ENCODE data around the gene TMEM234.
"Not testable (repeated sequence)": the region's sequence is repeated elsewhere in the genome, so short reads cannot be mapped to it uniquely, and the experiment has no call there.

TMEM234 gene

GRCh38 chr1:32221980-32222755, at the start of gene TMEM234, which contains the start of gene EIF3I:
TMEM234 (minus strand) TSS chr1:32222353; CDS start chr1:32222322, 31 bp downstream.
EIF3I (plus strand) TSS chr1:32222407; CDS start chr1:32222442, 35 bp downstream.
- DNase-seq: peak; percentile 88

GRCh38 chr1:32269744-32270143, 47.6 kb upstream of the TMEM234 start:
- DNase-seq: no peak

- DNase-seq: no peak
Measured at GRCh38 chr1:32266921-32267591, 44.9 kb upstream of the TMEM234 start.

GRCh38 chr1:32265846-32266245, 43.7 kb upstream of the TMEM234 start:
- DNase-seq: no peak

- no peak for DNase-seq
Measured at GRCh38 chr1:32263744-32264143, 41.6 kb upstream of the TMEM234 start.

- not testable (repeated sequence) for DNase-seq
Measured at GRCh38 chr1:32263236-32263593, 41.1 kb upstream of the TMEM234 start.

- DNase-seq: no peak
Measured at GRCh38 chr1:32257227-32257508, 35.0 kb upstream of the TMEM234 start.

- DNase-seq: no peak
Measured at GRCh38 chr1:32256473-32257226, 34.5 kb upstream of the TMEM234 start.

- no peak for DNase-seq
Measured at GRCh38 chr1:32255072-32256071, 33.2 kb upstream of the TMEM234 start.

GRCh38 chr1:32250893-32251716, 29.0 kb upstream of the TMEM234 start, which contains the start of gene LCK:
LCK (plus strand) TSS chr1:32251265; CDS start chr1:32274330, 23,065 bp downstream.
- peak; percentile 41 for DNase-seq

GRCh38 chr1:32249831-32250525, 27.8 kb upstream of the TMEM234 start:
- peak; percentile 71 for DNase-seq

GRCh38 chr1:32247983-32248889, 26.1 kb upstream of the TMEM234 start:
- DNase-seq: peak; percentile 54

GRCh38 chr1:32247452-32247851, 25.3 kb upstream of the TMEM234 start:
- DNase-seq: no peak

GRCh38 chr1:32246888-32247273, 24.7 kb upstream of the TMEM234 start, which contains the start of gene FAM167B:
FAM167B (plus strand) TSS chr1:32247222; CDS start chr1:32247422, 200 bp downstream.
- DNase-seq: no peak

- no peak for DNase-seq
Measured at GRCh38 chr1:32242341-32242851, 20.2 kb upstream of the TMEM234 start.

GRCh38 chr1:32241001-32241763, 19.0 kb upstream of the TMEM234 start:
- no peak for DNase-seq

- peak; percentile 53 for DNase-seq
Measured at GRCh38 chr1:32240140-32240951, 18.2 kb upstream of the TMEM234 start.

GRCh38 chr1:32239790-32240139, 17.6 kb upstream of the TMEM234 start:
- no peak for DNase-seq
